GM12878 (cell line): ENCODE data around the gene PRRC2B. TPM values are rescaled to one million over a fixed set of nuclear protein-coding genes. Genes with fewer than 3 reads are reported as not detected.

ENCODE experiments used
- ATAC-seq: fragments of 200-7000 bp; cut with Tn5 transposase; 3 replicates; pipeline ENCODE4 v1.9.1; 2020; ENCODE audit warnings: mild to moderate bottlenecking, moderate library complexity
- BruUV-seq: library from RNA; stranded (reverse); fragments of 400-500 nt; replicated peaks from 2 replicates; lab custom pipeline; 2021; lab: Mats Ljungman, UMichigan
- CTCF ChIA-PET: fragments of 300-600 bp; sonication (Branson Sonifier 250); formaldehyde crosslinking; extraction: SDS; loops from one replicate; lab custom pipeline; 2021; ENCODE audit warnings: inconsistent platforms; lab: Yijun Ruan, JAX
- POLR2A ChIA-PET: fragments of 350-600 bp; formaldehyde crosslinking; extraction: SDS; loops from one replicate; lab custom pipeline; 2021; ENCODE audit warnings: inconsistent platforms; lab: Charles Lee
- RAD21 ChIA-PET: fragments of 300-600 bp; sonication (Branson Sonifier 250); formaldehyde crosslinking; loops from one replicate; lab custom pipeline; 2023; ENCODE audit warnings: antibody characterized with exemption; ENCODE audit not compliant: unreplicated experiment; lab: Charles Lee
- SMC1A ChIA-PET: fragments of 300-600 bp; sonication (Branson Sonifier 250); formaldehyde crosslinking; loops from one replicate; lab custom pipeline; 2023; ENCODE audit not compliant: unreplicated experiment, uncharacterized antibody; lab: Charles Lee
- DNase-seq: peaks from one replicate; pipeline ENCODE4 v3.0.0-alpha.2; 2011; ENCODE audit warnings: low read depth, low spot score
- FAIRE-seq: peaks from 3 replicates; lab custom pipeline; 2011; peaks lifted over from hg19 to GRCh38; lab: Jason Lieb, UNC
- H2AFZ ChIP-seq: 2 replicates; pipeline ENCODE4 v1.6.0; 2011; ENCODE audit warnings: low read depth, low read length, control low read depth; ENCODE audit not compliant: control insufficient read depth
- H3K27ac ChIP-seq: 2 replicates; pipeline ENCODE4 v1.5.1; 2011; ENCODE audit warnings: control low read depth; ENCODE audit not compliant: control insufficient read depth, insufficient read depth
- H3K27me3 ChIP-seq, 2 experiments: replicated peaks in 1 of 2; 2 replicates each; pipeline versions ENCODE4 v1.6.0 to v1.6.1; 2011; ENCODE audit warnings: low read length in 1 of 2; ENCODE audit not compliant: control insufficient read depth in 2 of 2, insufficient read depth in 2 of 2
- H3K36me3 ChIP-seq, 2 experiments: 2 replicates each; pipeline ENCODE4 v1.5.1; 2011; ENCODE audit warnings: low read length in 1 of 2; ENCODE audit not compliant: control insufficient read depth in 2 of 2, insufficient read depth in 2 of 2
- H3K4me1 ChIP-seq: 2 replicates; pipeline ENCODE4 v1.6.1; 2011; ENCODE audit warnings: mild to moderate bottlenecking, low read length, moderate library complexity, mixed read lengths; ENCODE audit not compliant: control insufficient read depth, insufficient read depth
- H3K4me2 ChIP-seq: 2 replicates; pipeline ENCODE4 v1.6.0; 2011; ENCODE audit warnings: control low read depth; ENCODE audit not compliant: control insufficient read depth, insufficient read depth
- H3K4me3 ChIP-seq: fragments of 200-600 bp; sonication (generic); 2 replicates; pipeline ENCODE4 v1.5.1; 2016
- H3K79me2 ChIP-seq: 2 replicates; pipeline ENCODE4 v1.6.0; 2011; ENCODE audit warnings: low read length; ENCODE audit not compliant: control insufficient read depth, insufficient read depth
- H3K9ac ChIP-seq: 2 replicates; pipeline ENCODE4 v1.8.0; 2011; ENCODE audit warnings: low read length, control low read depth, mixed read lengths; ENCODE audit not compliant: control insufficient read depth, insufficient read depth
- H3K9me3 ChIP-seq: replicated peaks from 3 replicates; pipeline ENCODE4 v1.5.1; 2011; ENCODE audit warnings: mild to moderate bottlenecking, low read length; ENCODE audit not compliant: control insufficient read depth, insufficient read depth
- H4K20me1 ChIP-seq: 2 replicates; pipeline ENCODE4 v1.6.0; 2011; ENCODE audit not compliant: control insufficient read depth, insufficient read depth
- CREB1 ChIP-seq: IDR thresholded peaks from 2 replicates; pipeline ENCODE4 v1.6.1; 2012; ENCODE audit warnings: low read depth, mild to moderate bottlenecking, inconsistent platforms
- EP300 ChIP-seq, 2 experiments: fragments of 150-350 bp in 1 of 2; IDR thresholded peaks; 2 replicates each; pipeline ENCODE4 v1.6.1; 2011 to 2012; ENCODE audit warnings: low read depth in 2 of 2, low read length in 2 of 2, borderline replicate concordance in 1 of 2, improper control_type of control experiment in 1 of 2, inconsistent platforms in 1 of 2; ENCODE audit not compliant: control insufficient read depth in 1 of 2
- MEF2B ChIP-seq: fragments of 450-650 bp; IDR thresholded peaks from 2 replicates; pipeline ENCODE4 v1.6.1; 2018; ENCODE audit warnings: mild to moderate bottlenecking, moderate library complexity; ENCODE audit not compliant: partially characterized antibody, poor library complexity, severe bottlenecking
- MYB ChIP-seq: fragments of 150-350 bp; IDR thresholded peaks from 2 replicates; pipeline ENCODE4 v1.6.1; 2014; ENCODE audit warnings: mild to moderate bottlenecking, low read depth, low read length, borderline replicate concordance
- PKNOX1 ChIP-seq: fragments of 450-650 bp; IDR thresholded peaks from 2 replicates; pipeline ENCODE4 v1.6.1; 2016; ENCODE audit warnings: mild to moderate bottlenecking
- RAD51 ChIP-seq: fragments of 450-650 bp; IDR thresholded peaks from 2 replicates; pipeline ENCODE4 v1.6.1; 2016; ENCODE audit warnings: moderate library complexity, mild to moderate bottlenecking, inconsistent platforms
- SP1 ChIP-seq: IDR thresholded peaks from one replicate; pipeline ENCODE4 v1.6.1; 2011; ENCODE audit warnings: low read depth, low read length
- STAT1 ChIP-seq: fragments of 450-650 bp; conservative IDR thresholded peaks from 2 replicates; pipeline ENCODE4 v1.6.1; 2014; ENCODE audit warnings: antibody characterized with exemption, mild to moderate bottlenecking
- TARDBP ChIP-seq: IDR thresholded peaks from 2 replicates; pipeline ENCODE4 v1.6.1; 2016; ENCODE audit warnings: borderline replicate concordance
- TCF7 ChIP-seq: IDR thresholded peaks from 2 replicates; pipeline ENCODE4 v1.6.1; 2014; ENCODE audit warnings: antibody characterized with exemption, borderline replicate concordance
- YBX1 ChIP-seq: fragments of 450-650 bp; IDR thresholded peaks from 2 replicates; pipeline ENCODE4 v1.6.1; 2016; ENCODE audit warnings: antibody characterized with exemption
- WGBS: methylation state at CpG from one replicate; pipeline ENCODE4 v1.1.6; 2016; ENCODE audit warnings: low lambda C conversion rate; ENCODE audit not compliant: insufficient replicate concordance, insufficient coverage; ENCODE audit errors: missing lambda C conversion rate; 5-methylcytosine and 5-hydroxymethylcytosine counted together
- in situ Hi-C: fragments of 300-500 bp; cut with MboI; formaldehyde crosslinking; loops from 9 replicates; pipeline ENCODE4 v1.14.3; 2018; ENCODE audit warnings: mixed read lengths
- intact Hi-C: fragments of 100-400 bp; cut with micrococcal nuclease; formaldehyde crosslinking; loops from one replicate; pipeline ENCODE4 v1.14.2; 2022; ENCODE audit not compliant: unreplicated experiment
- polyA plus RNA-seq, 11 experiments: library from polyadenylated mRNA; depleted of rRNA in 4 of 11; unstranded in 6 of 11; stranded (reverse) in 5 of 11; fragments of >200 nt; fragmentation: Nextera tagmentation in 4 of 11; fragmentation: Illumina TruSeq in 1 of 11; extraction: Ambion mirVana in 4 of 11; extraction: Trizol in 1 of 11; gene quantifications; 1 replicate in 1 of 11; 2 replicates in 10 of 11; pipeline versions ENCODE4 v1.2.1 to v1.2.3, GENCODE V29; 2011 to 2016; ENCODE audit warnings: inconsistent platforms in 2 of 11, missing spikeins in 2 of 11, low read depth in 1 of 11
- total RNA-seq, 4 experiments: library from RNA; depleted of rRNA in 3 of 4; stranded (reverse); fragments of >200 nt in 3 of 4; fragmentation: Illumina TruSeq in 1 of 4; extraction: Trizol in 1 of 4; gene quantifications; 2 replicates each; pipeline versions ENCODE4 v1.2.1 to v1.2.3, GENCODE V29; 2013 to 2021
- TF ChIP-seq, protein P1 (sequence below): IDR thresholded peaks from 2 replicates; pipeline ENCODE4 v1.6.1; 2012; ENCODE audit warnings: improper control_type of control experiment, low read depth, low read length; ENCODE audit not compliant: insufficient replicate concordance

PRRC2B gene
- total and polyA plus RNA-seq, 10 of the 15 experiments (the other 5 are each of a cell fraction or from before 2014, with no cell fraction given), result 0.84 to 155 (median 28.7) TPM

DNA sequence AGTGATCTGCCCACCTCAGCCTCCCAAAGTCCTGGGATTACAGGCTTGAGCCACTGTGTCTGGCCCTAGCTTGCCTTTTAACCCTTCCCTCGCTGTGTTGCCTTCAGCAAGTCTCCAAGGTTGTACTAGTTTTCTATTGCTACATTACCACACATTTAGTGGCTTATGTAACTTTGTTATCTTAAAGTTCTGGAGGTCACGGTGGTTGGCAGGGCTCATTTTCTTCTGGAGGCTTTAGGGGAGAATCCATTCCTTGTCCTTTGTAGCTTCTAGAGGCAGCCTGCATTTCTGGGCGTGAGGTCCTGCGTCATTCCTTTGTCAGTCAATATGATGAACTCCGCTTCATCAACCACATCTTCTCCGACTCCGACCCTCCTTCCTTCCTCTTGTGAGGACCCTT lies 2.9 kb upstream of the PRRC2B start (continued):
- TF ChIP-seq, protein P1, sequence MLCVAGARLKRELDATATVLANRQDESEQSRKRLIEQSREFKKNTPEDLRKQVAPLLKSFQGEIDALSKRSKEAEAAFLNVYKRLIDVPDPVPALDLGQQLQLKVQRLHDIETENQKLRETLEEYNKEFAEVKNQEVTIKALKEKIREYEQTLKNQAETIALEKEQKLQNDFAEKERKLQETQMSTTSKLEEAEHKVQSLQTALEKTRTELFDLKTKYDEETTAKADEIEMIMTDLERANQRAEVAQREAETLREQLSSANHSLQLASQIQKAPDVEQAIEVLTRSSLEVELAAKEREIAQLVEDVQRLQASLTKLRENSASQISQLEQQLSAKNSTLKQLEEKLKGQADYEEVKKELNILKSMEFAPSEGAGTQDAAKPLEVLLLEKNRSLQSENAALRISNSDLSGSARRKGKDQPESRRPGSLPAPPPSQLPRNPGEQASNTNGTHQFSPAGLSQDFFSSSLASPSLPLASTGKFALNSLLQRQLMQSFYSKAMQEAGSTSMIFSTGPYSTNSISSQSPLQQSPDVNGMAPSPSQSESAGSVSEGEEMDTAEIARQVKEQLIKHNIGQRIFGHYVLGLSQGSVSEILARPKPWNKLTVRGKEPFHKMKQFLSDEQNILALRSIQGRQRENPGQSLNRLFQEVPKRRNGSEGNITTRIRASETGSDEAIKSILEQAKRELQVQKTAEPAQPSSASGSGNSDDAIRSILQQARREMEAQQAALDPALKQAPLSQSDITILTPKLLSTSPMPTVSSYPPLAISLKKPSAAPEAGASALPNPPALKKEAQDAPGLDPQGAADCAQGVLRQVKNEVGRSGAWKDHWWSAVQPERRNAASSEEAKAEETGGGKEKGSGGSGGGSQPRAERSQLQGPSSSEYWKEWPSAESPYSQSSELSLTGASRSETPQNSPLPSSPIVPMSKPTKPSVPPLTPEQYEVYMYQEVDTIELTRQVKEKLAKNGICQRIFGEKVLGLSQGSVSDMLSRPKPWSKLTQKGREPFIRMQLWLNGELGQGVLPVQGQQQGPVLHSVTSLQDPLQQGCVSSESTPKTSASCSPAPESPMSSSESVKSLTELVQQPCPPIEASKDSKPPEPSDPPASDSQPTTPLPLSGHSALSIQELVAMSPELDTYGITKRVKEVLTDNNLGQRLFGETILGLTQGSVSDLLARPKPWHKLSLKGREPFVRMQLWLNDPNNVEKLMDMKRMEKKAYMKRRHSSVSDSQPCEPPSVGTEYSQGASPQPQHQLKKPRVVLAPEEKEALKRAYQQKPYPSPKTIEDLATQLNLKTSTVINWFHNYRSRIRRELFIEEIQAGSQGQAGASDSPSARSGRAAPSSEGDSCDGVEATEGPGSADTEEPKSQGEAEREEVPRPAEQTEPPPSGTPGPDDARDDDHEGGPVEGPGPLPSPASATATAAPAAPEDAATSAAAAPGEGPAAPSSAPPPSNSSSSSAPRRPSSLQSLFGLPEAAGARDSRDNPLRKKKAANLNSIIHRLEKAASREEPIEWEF, result no peak
- no peak for TF ChIP-seq RAD51
- TF ChIP-seq, all 136 proteins: peak for 0

- peaks cover 6% of the 10 kb centered on the region for H3K4me1 ChIP-seq
- TF ChIP-seq PKNOX1 (no peak), STAT1 (no peak), EP300 (IDR thresholded peaks at IDR 0.05; ENCODE audit: borderline replicate concordance in 1 of 2, control insufficient read depth in 1 of 2, low read depth in 2 of 2, low read length in 2 of 2) (no peak), CREB1 (no peak), SP1 (no peak), YBX1 (no peak), TARDBP (no peak), MEF2B (no peak), MYB (no peak), TCF7 (no peak)
- 68% methylated on average over 4 of the region's 4 CpGs for WGBS
- FAIRE-seq (no peak), DNase-seq (no peak), ATAC-seq (no peak)
- H3K9me3 ChIP-seq, result no peaks in the 10 kb centered on the region
- intact Hi-C loops, result loop anchor here (5.0 to 10.0 kb wide), 2 partner anchors 119 to 343 kb away; no protein-coding TSS in a partner anchor
- H3K4me2 ChIP-seq, result no peak overlapping the region
- peaks cover 21% of the 10 kb centered on the region for H3K79me2 ChIP-seq
- RAD21 ChIA-PET, result no interaction called here
- no peak overlapping the region for H3K27ac ChIP-seq
- POLR2A ChIA-PET, result no interaction called here
- no peak overlapping the region for H3K9ac ChIP-seq
- CTCF ChIA-PET, result interaction anchor here (1.6 kb wide), 1 partner anchor 19 kb away, joined by 5 read pairs; no protein-coding TSS in a partner anchor
- no peak overlapping the region for H2AFZ ChIP-seq
- BruUV-seq, result no TSS peak
- no peaks in the 10 kb centered on the region for H3K36me3 ChIP-seq
- in situ Hi-C loops, result no loop called here
- H4K20me1 ChIP-seq, result peaks cover 7% of the 10 kb centered on the region; the same call in 1 of the 2 replicates
- SMC1A ChIA-PET, result no interaction called here
- no peaks in the 10 kb centered on the region for H3K27me3 ChIP-seq
- H3K4me3 ChIP-seq, result no peak overlapping the region
Measured at GRCh38 chr9:131391504-131391903, 2.4 kb upstream of the PRRC2B start.
